H1 (cell line): ENCODE measurements around the gene EXD3.

Experiments used
- CTCF ChIP-seq, 3 experiments: IDR thresholded peaks; 1 replicate in 2 of 3; 2 replicates in 1 of 3; pipeline versions ENCODE4 v1.5.1 to v1.6.1; 2011; ENCODE audit warnings: low read length in 3 of 3, mild to moderate bottlenecking in 3 of 3, inconsistent platforms in 2 of 3, low read depth in 1 of 3, moderate library complexity in 1 of 3; ENCODE audit not compliant: insufficient read depth in 1 of 3; ENCODE audit errors: control extremely low read depth in 1 of 3
- EP300 ChIP-seq, 2 experiments: IDR thresholded peaks; 1 replicate in 1 of 2; 2 replicates in 1 of 2; pipeline ENCODE4 v1.6.1; 2011 to 2012; ENCODE audit warnings: low read depth in 2 of 2, low read length in 2 of 2, mild to moderate bottlenecking in 2 of 2, borderline replicate concordance in 1 of 2, inconsistent platforms in 1 of 2, moderate library complexity in 1 of 2
- FOSL1 ChIP-seq: IDR thresholded peaks from 2 replicates; pipeline ENCODE4 v1.6.1; 2011; ENCODE audit warnings: mild to moderate bottlenecking, low read depth, low read length, moderate library complexity; ENCODE audit not compliant: insufficient read depth
- POLR2A ChIP-seq, 2 experiments: IDR thresholded peaks; 1 replicate in 1 of 2; 2 replicates in 1 of 2; pipeline ENCODE4 v1.6.1; 2011; ENCODE audit warnings: low read depth in 2 of 2, low read length in 2 of 2, mild to moderate bottlenecking in 2 of 2; ENCODE audit errors: control extremely low read depth in 1 of 2
- POU5F1 ChIP-seq: IDR thresholded peaks from 2 replicates; pipeline ENCODE4 v1.6.1; 2011; ENCODE audit warnings: low read depth, mild to moderate bottlenecking, low read length, moderate library complexity
- RNF2 ChIP-seq: fragments of 200-900, 300-1000 bp; sonication (generic); IDR thresholded peaks from 2 replicates; pipeline ENCODE4 v1.7.1; 2016; ENCODE audit warnings: borderline replicate concordance, low read depth, mild to moderate bottlenecking, antibody characterized with exemption, low read length; ENCODE audit not compliant: poor library complexity, severe bottlenecking; ENCODE audit errors: missing control alignments
- TAF1 ChIP-seq: IDR thresholded peaks from 2 replicates; pipeline ENCODE4 v1.6.1; 2011; ENCODE audit warnings: mild to moderate bottlenecking, low read depth, low read length
- TAF7 ChIP-seq: optimal IDR thresholded peaks from 2 replicates; pipeline ENCODE3; 2011; ENCODE audit warnings: low read depth, mild to moderate bottlenecking, inconsistent platforms, low read length, moderate library complexity, borderline replicate concordance
- TF ChIP-seq, protein P1 (sequence below): IDR thresholded peaks from 2 replicates; pipeline ENCODE4 v1.6.1; 2011; ENCODE audit warnings: low read length, improper control_type of control experiment

DNA sequence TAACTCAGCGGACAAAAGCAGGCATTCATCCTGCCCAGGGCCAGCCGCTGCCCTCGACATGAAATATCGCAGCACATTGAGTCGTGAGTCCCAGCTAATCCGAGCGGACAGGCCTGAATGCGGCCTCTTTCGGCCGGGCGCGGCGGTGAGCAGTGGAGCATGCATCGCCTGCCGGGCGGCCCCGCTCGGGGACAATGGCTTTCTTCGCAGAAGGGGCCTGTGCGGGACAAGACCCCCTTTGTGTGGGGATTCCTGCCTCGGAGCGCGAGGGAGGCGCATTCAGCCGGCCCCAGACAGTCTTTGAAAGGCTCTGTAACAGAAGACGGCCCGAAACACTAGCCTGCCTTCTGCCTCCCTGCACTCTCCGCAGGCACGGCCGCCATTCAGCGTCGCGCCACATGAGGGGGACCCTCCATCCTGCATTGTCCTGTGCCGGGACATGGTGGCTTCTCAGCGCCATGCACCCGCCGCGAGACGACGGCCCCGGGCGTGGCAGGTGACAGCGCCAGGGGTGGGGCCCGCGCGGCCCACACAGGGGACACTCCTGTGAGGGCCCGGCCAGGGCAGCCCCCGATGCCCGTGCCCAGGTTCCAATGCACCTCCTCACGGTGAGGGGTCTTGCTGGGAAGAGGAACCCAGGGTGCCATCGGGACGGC, 52.0 kb downstream of the EXD3 start:
- TF ChIP-seq TAF1, result no peak
- TF ChIP-seq EP300 (IDR thresholded peaks at IDR 0.05; ENCODE audit: borderline replicate concordance in 1 of 2, low read depth in 2 of 2, low read length in 2 of 2), result no peak
- no peak for TF ChIP-seq POLR2A (IDR thresholded peaks at IDR 0.05; ENCODE audit: control extremely low read depth in 1 of 2, low read depth in 2 of 2, low read length in 2 of 2)
- no peak for TF ChIP-seq CTCF (IDR thresholded peaks at IDR 0.05; ENCODE audit: control extremely low read depth in 1 of 3, insufficient read depth in 1 of 3, low read depth in 1 of 3, low read length in 3 of 3)
- TF ChIP-seq POU5F1, result no peak
- TF ChIP-seq RNF2, result no peak
- TF ChIP-seq FOSL1, result no peak
- TF ChIP-seq, protein P1, sequence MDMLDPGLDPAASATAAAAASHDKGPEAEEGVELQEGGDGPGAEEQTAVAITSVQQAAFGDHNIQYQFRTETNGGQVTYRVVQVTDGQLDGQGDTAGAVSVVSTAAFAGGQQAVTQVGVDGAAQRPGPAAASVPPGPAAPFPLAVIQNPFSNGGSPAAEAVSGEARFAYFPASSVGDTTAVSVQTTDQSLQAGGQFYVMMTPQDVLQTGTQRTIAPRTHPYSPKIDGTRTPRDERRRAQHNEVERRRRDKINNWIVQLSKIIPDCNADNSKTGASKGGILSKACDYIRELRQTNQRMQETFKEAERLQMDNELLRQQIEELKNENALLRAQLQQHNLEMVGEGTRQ, result no peak
- no peak for TF ChIP-seq TAF7
